Measurements from ENCODE around the gene C1QA.

C1QA gene

DNA sequence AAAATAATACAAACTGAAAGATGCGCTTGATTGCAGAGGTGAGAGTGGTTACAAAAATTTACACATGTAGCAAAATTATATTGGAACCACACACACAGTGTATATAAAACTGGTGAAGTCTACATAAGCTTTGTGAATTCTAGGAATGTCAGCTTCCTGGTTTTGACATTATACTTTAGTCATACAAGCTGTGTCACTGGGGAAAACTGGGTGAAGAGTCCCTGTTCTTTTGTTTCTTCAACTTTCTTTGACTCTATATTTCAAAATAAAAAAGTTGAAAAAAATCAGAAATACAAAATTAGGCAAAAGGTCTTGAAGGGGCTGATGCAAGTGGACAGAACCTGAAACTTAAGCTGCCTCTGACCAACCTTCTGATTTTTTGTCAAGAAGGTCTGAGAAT is 10.0 kb downstream of the C1QA start:
- TF ChIP-seq, protein P1, sequence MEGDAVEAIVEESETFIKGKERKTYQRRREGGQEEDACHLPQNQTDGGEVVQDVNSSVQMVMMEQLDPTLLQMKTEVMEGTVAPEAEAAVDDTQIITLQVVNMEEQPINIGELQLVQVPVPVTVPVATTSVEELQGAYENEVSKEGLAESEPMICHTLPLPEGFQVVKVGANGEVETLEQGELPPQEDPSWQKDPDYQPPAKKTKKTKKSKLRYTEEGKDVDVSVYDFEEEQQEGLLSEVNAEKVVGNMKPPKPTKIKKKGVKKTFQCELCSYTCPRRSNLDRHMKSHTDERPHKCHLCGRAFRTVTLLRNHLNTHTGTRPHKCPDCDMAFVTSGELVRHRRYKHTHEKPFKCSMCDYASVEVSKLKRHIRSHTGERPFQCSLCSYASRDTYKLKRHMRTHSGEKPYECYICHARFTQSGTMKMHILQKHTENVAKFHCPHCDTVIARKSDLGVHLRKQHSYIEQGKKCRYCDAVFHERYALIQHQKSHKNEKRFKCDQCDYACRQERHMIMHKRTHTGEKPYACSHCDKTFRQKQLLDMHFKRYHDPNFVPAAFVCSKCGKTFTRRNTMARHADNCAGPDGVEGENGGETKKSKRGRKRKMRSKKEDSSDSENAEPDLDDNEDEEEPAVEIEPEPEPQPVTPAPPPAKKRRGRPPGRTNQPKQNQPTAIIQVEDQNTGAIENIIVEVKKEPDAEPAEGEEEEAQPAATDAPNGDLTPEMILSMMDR (IDR thresholded peaks at IDR 0.05; ENCODE audit: insufficient read depth, missing control alignments): no peak
- FAIRE-seq (no peak), DNase-seq (ENCODE audit: insufficient read length, low spot score) (no peak)

DNA sequence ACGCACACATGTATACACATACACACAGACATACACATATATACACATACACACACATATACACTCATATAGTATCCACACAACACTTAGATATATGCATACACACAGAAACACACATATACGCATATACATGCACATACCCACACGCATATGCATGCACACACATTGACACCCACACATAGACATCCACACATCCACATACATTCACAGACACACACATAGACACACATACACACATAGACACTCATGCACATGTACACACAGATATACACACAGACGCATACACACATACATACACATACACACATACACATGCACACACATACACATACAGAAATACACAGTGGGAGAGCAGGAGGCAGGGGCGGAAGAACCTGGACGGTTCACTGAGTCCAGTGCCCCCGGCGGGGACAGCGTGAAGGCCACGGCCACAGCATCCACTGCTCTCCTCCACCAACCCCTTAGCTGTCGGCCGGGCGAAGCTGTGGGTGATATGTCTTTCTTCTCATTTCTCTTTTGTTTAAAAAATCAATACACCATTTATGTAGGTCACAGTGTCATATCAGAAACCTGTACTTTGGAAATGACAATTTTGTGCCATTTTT is 13.8 kb downstream of the C1QA start:
- TF ChIP-seq, protein P1 (IDR thresholded peaks at IDR 0.05; ENCODE audit: insufficient read depth, missing control alignments): no peak
- FAIRE-seq: no peak

DNA sequence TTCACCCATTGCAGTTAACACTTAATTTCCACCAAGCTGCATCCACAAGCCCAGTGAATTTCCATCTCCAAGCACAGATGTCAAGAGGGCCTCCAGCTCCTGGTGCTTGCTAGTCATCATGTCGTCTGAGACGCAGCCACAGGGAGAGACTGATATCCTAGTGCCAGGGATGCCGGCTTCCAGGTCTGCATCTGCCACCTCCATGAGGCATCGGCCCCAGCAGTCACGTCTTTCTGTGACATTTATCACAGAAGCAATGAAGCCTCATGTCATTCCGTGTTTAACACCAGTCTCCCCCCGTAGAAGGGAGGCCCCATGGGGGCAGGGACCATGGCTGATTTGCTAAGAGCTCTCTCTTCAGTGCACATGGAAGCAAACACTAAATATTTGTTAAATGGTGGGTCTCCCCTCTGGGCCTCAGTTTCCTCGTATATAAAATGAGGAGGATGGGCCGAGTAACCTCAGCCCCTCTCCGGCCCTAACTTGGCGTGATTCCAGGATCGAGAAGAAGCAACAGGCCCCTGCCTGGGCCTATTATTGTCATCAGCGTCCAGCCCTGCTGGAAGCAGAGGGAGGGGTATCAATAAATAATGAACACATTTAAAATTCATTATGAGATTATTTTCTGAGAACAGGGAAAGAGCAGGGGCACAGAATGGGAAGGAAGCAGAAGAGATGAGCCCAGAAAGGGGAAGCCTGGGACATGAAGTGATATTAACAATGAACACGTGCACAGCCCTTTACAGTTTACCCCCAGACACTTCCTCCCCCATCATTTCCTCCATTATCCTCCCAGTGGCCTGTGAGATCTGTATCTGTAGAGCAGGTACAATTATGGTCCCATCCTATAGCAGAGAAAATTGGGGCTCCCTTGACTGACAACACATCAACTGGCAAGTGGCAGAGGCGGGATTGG is 15.8 kb downstream of the C1QA start:
- TF ChIP-seq, protein P1 (IDR thresholded peaks at IDR 0.05; ENCODE audit: insufficient read depth, missing control alignments): no peak
- FAIRE-seq (no peak), DNase-seq (ENCODE audit: insufficient read length, low spot score) (no peak)

More for the DNA sequence above, 13.8 kb downstream of the C1QA start:
- no peak for DNase-seq (ENCODE audit: insufficient read length, low spot score)

DNA sequence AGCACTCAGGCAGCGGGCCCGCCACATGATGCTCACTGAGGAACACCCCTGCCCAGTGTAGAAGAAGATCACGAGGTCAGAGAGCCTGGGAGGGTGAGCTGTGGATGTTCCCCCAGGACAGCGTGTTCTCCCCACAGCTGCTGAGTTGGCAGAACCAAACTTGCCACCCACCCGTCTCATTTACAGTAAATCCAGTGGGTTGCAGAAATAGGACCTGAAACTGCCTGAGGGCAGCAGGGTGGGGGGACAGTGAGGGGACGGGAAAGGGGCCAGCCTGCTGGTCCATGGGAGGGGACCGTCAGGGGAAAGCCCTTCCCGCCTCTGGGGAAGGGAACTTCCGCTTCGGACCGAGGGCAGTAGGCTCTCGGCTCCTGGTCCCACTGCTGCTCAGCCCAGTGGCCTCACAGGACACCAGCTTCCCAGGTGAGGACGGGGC is 16.5 kb downstream of the C1QA start, which contains the start of gene C1QB:
TSS of gene C1QB (plus strand) at position 356 of the 436 bp plus-strand sequence. CDS start 6,227 bp downstream, outside the sequence.
- TF ChIP-seq, protein P1 (IDR thresholded peaks at IDR 0.05; ENCODE audit: insufficient read depth, missing control alignments): no peak
- DNase-seq (ENCODE audit: insufficient read length, low spot score): no peak
- no peak for FAIRE-seq

DNA sequence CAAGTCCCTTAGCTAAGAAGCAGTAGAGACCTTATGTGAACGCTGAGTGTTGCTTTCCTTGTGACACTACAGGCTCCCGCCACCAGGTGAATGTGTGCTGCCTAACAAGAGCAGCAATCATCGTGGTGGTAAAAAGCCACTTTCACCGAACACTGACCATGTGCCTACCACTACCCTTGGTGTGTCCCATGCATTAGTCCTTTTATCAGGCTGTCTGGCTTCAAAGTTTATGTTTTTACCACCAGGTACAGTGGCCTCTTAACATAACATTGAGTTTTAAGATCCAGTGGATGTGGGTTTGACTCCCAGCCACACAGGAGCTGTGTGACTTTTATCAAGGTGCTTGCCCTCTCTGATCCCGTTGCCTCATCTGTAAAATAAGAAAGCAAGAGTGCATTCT is 18.3 kb downstream of the C1QA start:
- DNase-seq (ENCODE audit: insufficient read length, low spot score): no peak
- TF ChIP-seq, protein P1 (IDR thresholded peaks at IDR 0.05; ENCODE audit: insufficient read depth, missing control alignments): no peak
- no peak for FAIRE-seq

DNA sequence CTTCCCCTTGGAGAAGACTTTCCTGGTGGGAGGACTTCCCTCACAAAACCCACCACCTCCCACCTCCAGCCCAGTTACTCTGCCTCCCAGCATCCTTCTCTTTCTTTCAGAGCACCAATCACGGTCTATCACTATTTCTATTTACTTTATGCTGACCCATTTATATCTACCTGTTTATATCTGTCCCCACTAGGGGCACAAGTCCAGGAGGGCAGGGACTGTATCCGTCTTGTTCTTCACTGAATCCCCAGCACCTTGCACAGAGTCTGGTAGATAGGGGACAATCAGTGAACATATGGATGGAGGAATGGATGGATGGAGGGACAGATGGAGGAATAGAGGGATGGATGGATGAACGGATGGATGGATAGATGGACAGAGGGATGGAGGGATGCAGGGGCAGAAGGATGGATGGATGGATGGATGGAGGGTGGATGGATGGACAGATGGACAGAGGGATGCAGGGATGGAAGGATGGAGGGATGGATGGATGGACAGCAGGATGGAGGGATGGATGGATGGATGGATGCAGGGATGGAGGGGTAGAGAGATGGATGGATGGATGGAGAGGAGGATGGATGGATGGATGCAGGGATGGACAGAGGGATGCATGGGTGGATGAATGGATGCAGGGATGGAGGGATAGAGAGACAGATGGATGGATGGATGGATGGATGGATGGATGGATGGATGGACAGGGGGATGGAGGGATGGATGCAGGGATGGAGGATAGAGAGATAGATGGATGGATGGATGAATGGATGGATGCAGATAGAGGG is 22.1 kb downstream of the C1QA start:
- no peak for FAIRE-seq
- no peak for DNase-seq (ENCODE audit: insufficient read length, low spot score)
- TF ChIP-seq, protein P1 (IDR thresholded peaks at IDR 0.05; ENCODE audit: insufficient read depth, missing control alignments): no peak

All from D721Med (cell line).